ENCODE measurements around the gene LRP1-AS.

DNA sequence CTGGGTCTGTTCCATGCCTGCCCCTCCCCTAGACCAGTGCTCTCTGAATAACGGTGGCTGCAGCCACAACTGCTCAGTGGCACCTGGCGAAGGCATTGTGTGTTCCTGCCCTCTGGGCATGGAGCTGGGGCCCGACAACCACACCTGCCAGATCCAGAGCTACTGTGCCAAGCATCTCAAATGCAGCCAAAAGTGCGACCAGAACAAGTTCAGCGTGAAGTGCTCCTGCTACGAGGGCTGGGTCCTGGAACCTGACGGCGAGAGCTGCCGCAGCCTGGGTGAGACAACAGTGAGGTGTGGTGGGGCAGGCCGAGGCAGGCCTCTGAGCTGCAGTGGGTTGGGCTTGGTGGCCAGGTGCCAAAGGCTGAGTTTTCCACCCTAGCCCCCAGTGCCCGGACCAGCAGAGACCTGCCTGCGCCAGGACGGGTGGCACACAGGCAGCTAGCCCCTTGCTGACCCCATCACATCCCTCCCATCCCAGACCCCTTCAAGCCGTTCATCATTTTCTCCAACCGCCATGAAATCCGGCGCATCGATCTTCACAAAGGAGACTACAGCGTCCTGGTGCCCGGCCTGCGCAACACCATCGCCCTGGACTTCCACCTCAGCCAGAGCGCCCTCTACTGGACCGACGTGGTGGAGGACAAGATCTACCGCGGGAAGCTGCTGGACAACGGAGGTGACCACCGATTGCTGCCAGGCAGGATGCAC, 28.2 kb upstream of the LRP1-AS start:
- TF ChIP-seq POLR2AphosphoS5 (IDR thresholded peaks at IDR 0.05) (peak; percentile 28 to 45), POLR2A (IDR thresholded peaks at IDR 0.05; ENCODE audit: low read depth) (no peak)
- TF ChIP-seq, protein P1, sequence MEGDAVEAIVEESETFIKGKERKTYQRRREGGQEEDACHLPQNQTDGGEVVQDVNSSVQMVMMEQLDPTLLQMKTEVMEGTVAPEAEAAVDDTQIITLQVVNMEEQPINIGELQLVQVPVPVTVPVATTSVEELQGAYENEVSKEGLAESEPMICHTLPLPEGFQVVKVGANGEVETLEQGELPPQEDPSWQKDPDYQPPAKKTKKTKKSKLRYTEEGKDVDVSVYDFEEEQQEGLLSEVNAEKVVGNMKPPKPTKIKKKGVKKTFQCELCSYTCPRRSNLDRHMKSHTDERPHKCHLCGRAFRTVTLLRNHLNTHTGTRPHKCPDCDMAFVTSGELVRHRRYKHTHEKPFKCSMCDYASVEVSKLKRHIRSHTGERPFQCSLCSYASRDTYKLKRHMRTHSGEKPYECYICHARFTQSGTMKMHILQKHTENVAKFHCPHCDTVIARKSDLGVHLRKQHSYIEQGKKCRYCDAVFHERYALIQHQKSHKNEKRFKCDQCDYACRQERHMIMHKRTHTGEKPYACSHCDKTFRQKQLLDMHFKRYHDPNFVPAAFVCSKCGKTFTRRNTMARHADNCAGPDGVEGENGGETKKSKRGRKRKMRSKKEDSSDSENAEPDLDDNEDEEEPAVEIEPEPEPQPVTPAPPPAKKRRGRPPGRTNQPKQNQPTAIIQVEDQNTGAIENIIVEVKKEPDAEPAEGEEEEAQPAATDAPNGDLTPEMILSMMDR (IDR thresholded peaks at IDR 0.05), result peak; percentile 70 to 78 (median 71)
